ENCODE results near the gene LRSAM1. TPM values are rescaled to one million over a fixed set of nuclear protein-coding genes. Genes with fewer than 3 reads are reported as not detected.

Gene LRSAM1
- total RNA-seq, 1 donor from 2014 or later: 25.9 TPM

DNA sequence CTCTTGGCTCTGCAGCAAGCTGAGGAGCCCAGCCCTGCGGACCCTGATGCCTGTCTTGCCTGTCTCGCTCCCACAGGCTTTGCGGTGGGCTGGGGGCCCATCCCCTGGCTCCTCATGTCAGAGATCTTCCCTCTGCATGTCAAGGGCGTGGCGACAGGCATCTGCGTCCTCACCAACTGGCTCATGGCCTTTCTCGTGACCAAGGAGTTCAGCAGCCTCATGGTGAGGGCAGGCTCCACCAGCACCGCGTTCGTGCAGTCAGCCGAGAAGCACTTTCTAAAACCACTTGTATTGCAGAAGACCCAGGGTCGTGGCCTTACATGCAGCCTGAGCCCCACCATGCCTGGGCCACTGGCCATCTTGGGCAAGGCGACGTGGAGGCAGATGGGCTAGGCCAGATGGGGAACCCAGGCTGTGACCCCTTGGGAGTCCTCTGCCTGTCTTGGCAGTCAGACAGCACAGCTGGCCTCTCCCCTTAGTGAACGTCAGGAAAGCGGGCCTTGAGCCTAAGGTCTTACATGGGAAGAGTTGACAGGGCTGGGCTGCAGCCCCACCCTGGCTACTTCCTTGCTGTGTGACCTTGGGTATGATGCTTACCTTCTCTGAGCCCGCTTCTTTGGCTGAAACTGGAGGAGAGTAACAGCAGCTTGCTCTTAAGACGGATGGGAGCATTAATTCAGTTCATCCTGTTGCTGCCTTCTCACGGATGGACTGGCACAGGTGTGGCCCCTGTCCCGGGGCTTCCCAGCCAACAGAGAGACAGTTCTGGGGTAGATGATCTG is 45.8 kb upstream of the LRSAM1 start:
- no peak for DNase-seq

GRCh38 chr9:127406799-127407491 is 44.4 kb upstream of the LRSAM1 start:
- Histone ChIP-seq H3K27me3 (ENCODE audit: low read depth) (no peaks in the 10 kb centered on the region), H3K4me1 (no peaks in the 10 kb centered on the region), H3K9me3 (no peaks in the 10 kb centered on the region), H3K4me3 (no peak overlapping the region), H3K36me3 (peaks cover 29% of the 10 kb centered on the region), H3K27ac (no peak overlapping the region)
- ATAC-seq: peak in 1 of 2 donors; percentile 30
- no peak for DNase-seq
- TF ChIP-seq, protein P1, sequence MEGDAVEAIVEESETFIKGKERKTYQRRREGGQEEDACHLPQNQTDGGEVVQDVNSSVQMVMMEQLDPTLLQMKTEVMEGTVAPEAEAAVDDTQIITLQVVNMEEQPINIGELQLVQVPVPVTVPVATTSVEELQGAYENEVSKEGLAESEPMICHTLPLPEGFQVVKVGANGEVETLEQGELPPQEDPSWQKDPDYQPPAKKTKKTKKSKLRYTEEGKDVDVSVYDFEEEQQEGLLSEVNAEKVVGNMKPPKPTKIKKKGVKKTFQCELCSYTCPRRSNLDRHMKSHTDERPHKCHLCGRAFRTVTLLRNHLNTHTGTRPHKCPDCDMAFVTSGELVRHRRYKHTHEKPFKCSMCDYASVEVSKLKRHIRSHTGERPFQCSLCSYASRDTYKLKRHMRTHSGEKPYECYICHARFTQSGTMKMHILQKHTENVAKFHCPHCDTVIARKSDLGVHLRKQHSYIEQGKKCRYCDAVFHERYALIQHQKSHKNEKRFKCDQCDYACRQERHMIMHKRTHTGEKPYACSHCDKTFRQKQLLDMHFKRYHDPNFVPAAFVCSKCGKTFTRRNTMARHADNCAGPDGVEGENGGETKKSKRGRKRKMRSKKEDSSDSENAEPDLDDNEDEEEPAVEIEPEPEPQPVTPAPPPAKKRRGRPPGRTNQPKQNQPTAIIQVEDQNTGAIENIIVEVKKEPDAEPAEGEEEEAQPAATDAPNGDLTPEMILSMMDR (IDR thresholded peaks at IDR 0.05): no peak
- intact Hi-C loops (cut with DNase I): no loop called here

More for the DNA sequence above, 45.8 kb upstream of the LRSAM1 start:
- Histone ChIP-seq H3K27me3 (ENCODE audit: low read depth) (no peaks in the 10 kb centered on the region), H3K27ac (no peak overlapping the region), H3K36me3 (peaks cover 39% of the 10 kb centered on the region), H3K9me3 (no peaks in the 10 kb centered on the region), H3K4me1 (no peaks in the 10 kb centered on the region), H3K4me3 (no peak overlapping the region)
- ATAC-seq: no peak
- intact Hi-C loops (cut with DNase I): no loop called here
- TF ChIP-seq, protein P1 (IDR thresholded peaks at IDR 0.05): no peak

DNA sequence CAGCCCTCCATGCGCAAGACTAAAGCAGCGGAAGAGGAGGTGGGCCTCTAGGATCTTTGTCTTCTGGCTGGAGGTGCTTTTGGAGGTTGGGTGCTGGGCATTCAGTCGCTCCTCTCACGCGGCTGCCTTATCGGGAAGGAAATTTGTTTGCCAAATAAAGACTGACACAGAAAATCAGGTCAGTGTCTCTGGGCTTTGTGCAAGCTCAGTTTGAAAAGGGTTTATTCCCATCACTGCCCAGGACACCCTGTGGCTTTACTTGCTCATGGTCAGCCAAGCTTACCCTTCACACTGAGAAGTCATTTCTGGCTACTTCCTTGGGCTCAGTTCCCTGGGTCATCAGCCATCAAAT is 43.8 kb upstream of the LRSAM1 start:
- TF ChIP-seq, protein P1 (IDR thresholded peaks at IDR 0.05): no peak
- Histone ChIP-seq H3K36me3 (peaks cover 29% of the 10 kb centered on the region), H3K27ac (no peak overlapping the region), H3K4me3 (no peak overlapping the region), H3K27me3 (ENCODE audit: low read depth) (no peaks in the 10 kb centered on the region), H3K4me1 (no peaks in the 10 kb centered on the region), H3K9me3 (no peaks in the 10 kb centered on the region)
- intact Hi-C loops (cut with DNase I): no loop called here
- ATAC-seq (no peak), DNase-seq (no peak)

- DNase-seq (no peak), ATAC-seq (no peak)
- TF ChIP-seq, protein P1 (IDR thresholded peaks at IDR 0.05): no peak
- Histone ChIP-seq H3K27ac (no peak overlapping the region), H3K4me1 (no peaks in the 10 kb centered on the region), H3K36me3 (peaks cover under 1% of the 10 kb centered on the region), H3K4me3 (no peak overlapping the region), H3K27me3 (ENCODE audit: low read depth) (no peaks in the 10 kb centered on the region), H3K9me3 (no peaks in the 10 kb centered on the region)
- intact Hi-C loops (cut with DNase I): no loop called here
These were observed 40.2 kb upstream of the LRSAM1 start for GRCh38 chr9:127411122-127411521.

DNA sequence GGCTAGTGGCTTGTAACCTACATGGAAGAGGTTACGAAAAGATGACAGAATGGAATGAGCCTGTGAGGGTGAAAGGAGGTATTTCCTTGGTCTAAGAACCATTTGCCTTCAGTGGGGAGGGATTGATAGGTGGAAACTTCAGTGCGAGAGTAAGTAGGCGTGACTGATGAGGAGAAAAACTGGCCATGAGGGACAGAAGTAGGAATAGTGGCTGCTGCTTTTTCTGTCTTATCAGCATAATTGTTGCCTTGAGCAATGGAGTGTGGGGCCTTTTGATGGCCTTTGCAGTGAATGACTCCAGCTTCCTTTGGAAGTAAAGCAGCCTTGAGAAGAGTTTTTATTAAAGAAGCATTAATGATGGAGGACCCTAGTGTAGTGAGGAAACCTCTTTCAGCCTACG is 36.2 kb upstream of the LRSAM1 start:
- H3K9me3 ChIP-seq: no peaks in the 10 kb centered on the region
- no peaks in the 10 kb centered on the region for H3K36me3 ChIP-seq
- TF ChIP-seq, protein P1 (IDR thresholded peaks at IDR 0.05): no peak
- no peak overlapping the region for H3K4me3 ChIP-seq
- H3K27ac ChIP-seq: no peak overlapping the region
- intact Hi-C loops (cut with DNase I): no loop called here
- no peak for ATAC-seq
- DNase-seq: no peak
- no peaks in the 10 kb centered on the region for H3K27me3 ChIP-seq (ENCODE audit: low read depth)
- H3K4me1 ChIP-seq: no peaks in the 10 kb centered on the region
